HG03342 (cell line): ENCODE measurements around the gene DAB2.

Experiments
- ATAC-seq: cut with Tn5 transposase; IDR thresholded peaks from one replicate; pipeline ENCODE4 v1.9.1; 2021; ENCODE audit warnings: mild to moderate bottlenecking, moderate library complexity; ENCODE audit not compliant: unreplicated experiment

The DAB2 gene

GRCh38 chr5:39448506-39449128, 23.8 kb upstream of the DAB2 start:
- no peak for ATAC-seq

GRCh38 chr5:39447968-39448367, 23.2 kb upstream of the DAB2 start:
- no peak for ATAC-seq

GRCh38 chr5:39447059-39447458, 22.3 kb upstream of the DAB2 start:
- no peak for ATAC-seq

GRCh38 chr5:39446231-39446630, 21.5 kb upstream of the DAB2 start:
- no peak for ATAC-seq

GRCh38 chr5:39443911-39444310, 19.1 kb upstream of the DAB2 start:
- ATAC-seq = no peak

- ATAC-seq = no peak
Observed at GRCh38 chr5:39442991-39443390, 18.2 kb upstream of the DAB2 start.

GRCh38 chr5:39441838-39442237, 17.1 kb upstream of the DAB2 start:
- ATAC-seq = no peak

GRCh38 chr5:39440958-39441624, 16.3 kb upstream of the DAB2 start:
- no peak for ATAC-seq

GRCh38 chr5:39440192-39440957, 15.6 kb upstream of the DAB2 start:
- no peak for ATAC-seq

- ATAC-seq = no peak
Observed at GRCh38 chr5:39439582-39440162, 14.9 kb upstream of the DAB2 start.

GRCh38 chr5:39437467-39437866, 12.7 kb upstream of the DAB2 start:
- no peak for ATAC-seq

GRCh38 chr5:39433848-39434247, 9.1 kb upstream of the DAB2 start:
- no peak for ATAC-seq

- no peak for ATAC-seq
Observed at GRCh38 chr5:39432696-39433530, 8.1 kb upstream of the DAB2 start.

GRCh38 chr5:39430461-39430860, 5.7 kb upstream of the DAB2 start:
- no peak for ATAC-seq

GRCh38 chr5:39428640-39429039, 3.9 kb upstream of the DAB2 start:
- no peak for ATAC-seq

- no peak for ATAC-seq
Observed at GRCh38 chr5:39427633-39428032, 2.9 kb upstream of the DAB2 start.

GRCh38 chr5:39427229-39427628, 2.4 kb upstream of the DAB2 start:
- ATAC-seq = no peak

- ATAC-seq = no peak
Observed at GRCh38 chr5:39426746-39427105, 1.9 kb upstream of the DAB2 start.

GRCh38 chr5:39426051-39426745, 1.4 kb upstream of the DAB2 start:
- ATAC-seq = no peak

- no peak for ATAC-seq
Observed at GRCh38 chr5:39423331-39423751, 1.4 kb downstream of the DAB2 start.
